ENCODE results near the gene WDFY4.

DNA sequence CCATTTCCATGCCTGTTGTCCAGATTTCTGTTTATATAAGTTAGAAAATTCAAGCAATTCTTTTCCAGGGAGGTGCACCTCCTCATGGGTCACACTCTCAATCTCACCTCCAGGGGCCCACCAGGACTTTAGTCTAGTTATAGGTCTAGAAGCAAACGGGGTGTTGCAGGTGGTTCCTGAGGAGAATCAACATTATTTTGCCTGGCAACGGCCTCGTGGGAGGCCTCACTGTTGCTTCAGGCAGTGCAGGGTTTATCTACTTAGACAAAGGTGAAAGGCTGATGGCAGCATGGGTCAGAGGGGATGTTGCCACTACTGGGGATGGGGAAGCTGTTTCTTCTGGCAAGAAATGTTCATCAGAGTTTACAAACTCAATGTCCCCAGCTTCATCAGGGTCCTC, 311.7 kb downstream of the WDFY4 start:
- TF ChIP-seq BACH2 (CRISPR knock-in tag; IDR thresholded peaks at IDR 0.05; ENCODE audit: borderline replicate concordance) (no peak), RARB (CRISPR knock-in tag; IDR thresholded peaks at IDR 0.05) (no peak), PATZ1 (CRISPR knock-in tag; IDR thresholded peaks at IDR 0.05; ENCODE audit: borderline replicate concordance) (no peak), SNAI2 (CRISPR knock-in tag; IDR thresholded peaks at IDR 0.05) (no peak), TSHZ2 (CRISPR knock-in tag; IDR thresholded peaks at IDR 0.05) (no peak), CSRNP3 (CRISPR knock-in tag; IDR thresholded peaks at IDR 0.05) (no peak), ZFP30 (CRISPR knock-in tag; IDR thresholded peaks at IDR 0.05) (no peak), POU6F1 (CRISPR knock-in tag; IDR thresholded peaks at IDR 0.05; ENCODE audit: borderline replicate concordance, low read depth) (no peak)
